GM12891 (cell line): ENCODE measurements around the gene LRP1B.

ENCODE experiments used
- PAX5 ChIP-seq: IDR thresholded peaks from 2 replicates; pipeline ENCODE4 v1.6.1; 2011; ENCODE audit warnings: low read length, moderate library complexity, mild to moderate bottlenecking; ENCODE audit not compliant: insufficient read depth, severe bottlenecking
- POLR2A ChIP-seq: IDR thresholded peaks from 2 replicates; pipeline ENCODE4 v1.6.1; 2011; ENCODE audit warnings: low read depth, low read length, control low read depth
- POLR2AphosphoS5 ChIP-seq: IDR thresholded peaks from 2 replicates; pipeline ENCODE4 v1.6.1; 2011; ENCODE audit warnings: low read depth, low read length, control low read depth
- POU2F2 ChIP-seq: IDR thresholded peaks from 2 replicates; pipeline ENCODE4 v1.6.1; 2011; ENCODE audit warnings: low read depth, mild to moderate bottlenecking, control low read depth, low read length, moderate library complexity
- SPI1 ChIP-seq: IDR thresholded peaks from 2 replicates; pipeline ENCODE4 v1.6.1; 2011; ENCODE audit warnings: low read depth, low read length, control low read depth
- TAF1 ChIP-seq: IDR thresholded peaks from 2 replicates; pipeline ENCODE4 v1.6.1; 2011; ENCODE audit warnings: low read depth, low read length, control low read depth

- TF ChIP-seq POLR2AphosphoS5 (no peak), POLR2A (no peak), TAF1 (no peak), POU2F2 (no peak), SPI1 (no peak), PAX5 (no peak)
Measured at GRCh38 chr2:141015341-141016047, 1115.3 kb downstream of the LRP1B start.
